HepG2 (cell line): ENCODE results near the gene METTL1. TPM values are rescaled to one million over a fixed set of nuclear protein-coding genes. Genes with fewer than 3 reads are reported as not detected.

Experiments
- BRD4 ChIP-seq: sonication (generic); formaldehyde crosslinking; IDR thresholded peaks from 2 replicates; pipeline ENCODE4 v1.4.0; 2020; ENCODE audit warnings: missing genetic modification reagents
- CEBPB ChIP-seq: IDR thresholded peaks from 2 replicates; pipeline ENCODE4 v1.6.1; 2011; ENCODE audit warnings: low read depth, low read length, improper control_type of control experiment, borderline replicate concordance
- CEBPG ChIP-seq: IDR thresholded peaks from 2 replicates; pipeline ENCODE4 v1.6.1; 2016
- MAZ ChIP-seq, 2 experiments: sonication (generic) in 1 of 2; formaldehyde crosslinking in 1 of 2; IDR thresholded peaks; 2 replicates each; pipeline versions ENCODE4 v1.5.0 to v1.6.1; 2012 to 2020; ENCODE audit warnings: low read depth in 2 of 2, mild to moderate bottlenecking in 2 of 2, borderline replicate concordance in 1 of 2, improper control_type of control experiment in 1 of 2, low read length in 1 of 2, missing genetic modification reagents in 1 of 2, moderate library complexity in 1 of 2
- NFE2L1 ChIP-seq: sonication (generic); formaldehyde crosslinking; IDR thresholded peaks from 2 replicates; pipeline ENCODE4 v1.4.0; 2020; ENCODE audit warnings: missing genetic modification reagents, mild to moderate bottlenecking, borderline replicate concordance
- NFIB ChIP-seq: sonication (generic); formaldehyde crosslinking; IDR thresholded peaks from 2 replicates; pipeline ENCODE4 v1.9.0; 2021; ENCODE audit warnings: missing genetic modification reagents, mild to moderate bottlenecking, borderline replicate concordance
- NR3C1 ChIP-seq: sonication (generic); formaldehyde crosslinking; IDR thresholded peaks from 2 replicates; pipeline ENCODE4 v1.4.0; 2020; ENCODE audit warnings: missing genetic modification reagents
- REPIN1 ChIP-seq: sonication (generic); formaldehyde crosslinking; IDR thresholded peaks from 2 replicates; pipeline ENCODE4 v1.8.0; 2022; ENCODE audit warnings: missing genetic modification reagents, low read depth, mild to moderate bottlenecking, borderline replicate concordance
- ZBTB3 ChIP-seq: sonication (generic); formaldehyde crosslinking; IDR thresholded peaks from 2 replicates; pipeline ENCODE4 v1.4.0; 2020; ENCODE audit warnings: low read depth, mild to moderate bottlenecking, moderate library complexity, missing genetic modification reagents, borderline replicate concordance
- ZMYM3 ChIP-seq: sonication (generic); formaldehyde crosslinking; IDR thresholded peaks from 2 replicates; pipeline ENCODE4 v1.5.1; 2020; ENCODE audit warnings: mild to moderate bottlenecking, missing genetic modification reagents
- ZNF558 ChIP-seq: sonication (generic); formaldehyde crosslinking; IDR thresholded peaks from 2 replicates; pipeline ENCODE4 v1.9.0; 2022; ENCODE audit warnings: mild to moderate bottlenecking, missing genetic modification reagents, borderline replicate concordance
- ZNF652 ChIP-seq: IDR thresholded peaks from 2 replicates; pipeline ENCODE4 v1.6.1; 2016; ENCODE audit warnings: low read depth, borderline replicate concordance
- ZNF749 ChIP-seq: sonication (generic); formaldehyde crosslinking; IDR thresholded peaks from 2 replicates; pipeline ENCODE4 v1.8.0; 2022; ENCODE audit warnings: mild to moderate bottlenecking, missing genetic modification reagents, moderate library complexity, borderline replicate concordance
- polyA plus RNA-seq, 8 experiments: library from polyadenylated mRNA; depleted of rRNA in 3 of 8; stranded (reverse) in 7 of 8; unstranded in 1 of 8; fragments of >200 nt; fragmentation: Illumina TruSeq in 4 of 8; extraction: Trizol in 4 of 8; gene quantifications; 2 replicates each; pipeline versions ENCODE4 v1.2.1 to v1.2.3, GENCODE V29; 2011 to 2016; ENCODE audit warnings: low read depth in 4 of 8, missing spikeins in 1 of 8, mixed read lengths in 1 of 8; ENCODE audit not compliant: insufficient read depth in 1 of 8
- total RNA-seq, 5 experiments: library from RNA; depleted of rRNA; stranded (reverse); fragments of >200 nt; fragmentation: Illumina TruSeq; extraction: Trizol; gene quantifications; 2 replicates each; pipeline ENCODE4 v1.2.3, GENCODE V29; 2016; ENCODE audit warnings: low read depth in 1 of 5
- TF ChIP-seq, protein P1 (sequence below): sonication (generic); formaldehyde crosslinking; IDR thresholded peaks from 2 replicates; pipeline ENCODE4 v1.4.0; 2020; ENCODE audit warnings: missing genetic modification reagents
- TF ChIP-seq, protein P2 (sequence below): sonication (generic); formaldehyde crosslinking; IDR thresholded peaks from 2 replicates; pipeline ENCODE4 v1.5.0; 2020; ENCODE audit warnings: mild to moderate bottlenecking, missing genetic modification reagents
- TF ChIP-seq, protein P3 (sequence below): sonication (generic); formaldehyde crosslinking; IDR thresholded peaks from 2 replicates; pipeline ENCODE4 v1.8.0; 2022; ENCODE audit warnings: low read depth, missing genetic modification reagents
- TF ChIP-seq, protein P4 (sequence below): sonication (generic); formaldehyde crosslinking; IDR thresholded peaks from 2 replicates; pipeline ENCODE4 v1.5.0; 2020; ENCODE audit warnings: missing genetic modification reagents
- TF ChIP-seq, protein P5 (sequence below): sonication (generic); formaldehyde crosslinking; IDR thresholded peaks from 2 replicates; pipeline ENCODE4 v1.4.0; 2020; ENCODE audit warnings: missing genetic modification reagents

METTL1 gene
- total and polyA plus RNA-seq, 2 of the 13 experiments (the other 11 are each of a cell fraction or from before 2014, with no cell fraction given) = 34.7 to 36.9 TPM

DNA sequence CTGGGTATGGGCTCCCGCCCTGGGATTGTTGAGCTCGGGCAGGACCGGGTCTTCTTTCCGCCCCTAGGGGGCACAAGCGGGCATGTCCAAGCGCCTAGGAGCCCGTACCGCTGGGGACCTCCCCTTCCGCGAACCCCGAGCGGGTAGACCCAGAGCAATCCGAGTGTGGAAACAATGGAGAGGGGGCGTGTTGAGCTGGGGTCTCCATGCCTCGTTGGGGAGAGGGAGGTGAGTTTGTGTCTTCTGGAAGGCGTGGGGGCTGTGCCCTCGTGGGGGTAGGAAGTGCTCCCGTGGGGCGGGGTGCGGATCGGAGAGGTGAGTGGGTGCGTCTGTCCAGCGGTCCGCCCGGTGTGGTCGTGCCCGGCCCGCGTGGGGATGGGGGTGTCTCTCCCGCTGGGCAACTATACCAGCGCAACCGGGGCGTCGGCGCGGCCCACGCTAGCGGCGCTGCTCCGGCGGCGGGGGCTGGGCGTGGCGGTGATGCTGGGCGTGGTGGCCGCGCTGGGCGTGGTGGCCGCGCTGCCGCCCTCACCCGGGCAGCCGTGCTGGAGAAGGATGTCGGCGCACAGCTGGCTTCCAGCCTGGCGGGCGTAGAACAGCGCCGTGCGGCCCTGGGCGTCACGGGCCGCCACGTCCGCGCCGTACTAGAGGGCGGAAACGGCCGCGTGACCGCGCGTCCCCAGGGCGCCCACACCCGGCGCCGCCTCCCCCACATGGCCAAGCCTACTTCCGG lies 45.6 kb downstream of the METTL1 start (continued):
- 0 out of 2 replicates have a peak, but pooled peaks have one; percentile 22 for TF ChIP-seq MAZ (IDR thresholded peaks at IDR 0.05; ENCODE audit: borderline replicate concordance, low read depth, low read length)
- peak; percentile 83 for TF ChIP-seq MAZ (CRISPR knock-in tag; IDR thresholded peaks at IDR 0.05; ENCODE audit: low read depth)
- TF ChIP-seq, protein P1, sequence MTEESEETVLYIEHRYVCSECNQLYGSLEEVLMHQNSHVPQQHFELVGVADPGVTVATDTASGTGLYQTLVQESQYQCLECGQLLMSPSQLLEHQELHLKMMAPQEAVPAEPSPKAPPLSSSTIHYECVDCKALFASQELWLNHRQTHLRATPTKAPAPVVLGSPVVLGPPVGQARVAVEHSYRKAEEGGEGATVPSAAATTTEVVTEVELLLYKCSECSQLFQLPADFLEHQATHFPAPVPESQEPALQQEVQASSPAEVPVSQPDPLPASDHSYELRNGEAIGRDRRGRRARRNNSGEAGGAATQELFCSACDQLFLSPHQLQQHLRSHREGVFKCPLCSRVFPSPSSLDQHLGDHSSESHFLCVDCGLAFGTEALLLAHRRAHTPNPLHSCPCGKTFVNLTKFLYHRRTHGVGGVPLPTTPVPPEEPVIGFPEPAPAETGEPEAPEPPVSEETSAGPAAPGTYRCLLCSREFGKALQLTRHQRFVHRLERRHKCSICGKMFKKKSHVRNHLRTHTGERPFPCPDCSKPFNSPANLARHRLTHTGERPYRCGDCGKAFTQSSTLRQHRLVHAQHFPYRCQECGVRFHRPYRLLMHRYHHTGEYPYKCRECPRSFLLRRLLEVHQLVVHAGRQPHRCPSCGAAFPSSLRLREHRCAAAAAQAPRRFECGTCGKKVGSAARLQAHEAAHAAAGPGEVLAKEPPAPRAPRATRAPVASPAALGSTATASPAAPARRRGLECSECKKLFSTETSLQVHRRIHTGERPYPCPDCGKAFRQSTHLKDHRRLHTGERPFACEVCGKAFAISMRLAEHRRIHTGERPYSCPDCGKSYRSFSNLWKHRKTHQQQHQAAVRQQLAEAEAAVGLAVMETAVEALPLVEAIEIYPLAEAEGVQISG (CRISPR knock-in tag) = peak; percentile 61
- TF ChIP-seq, protein P2, sequence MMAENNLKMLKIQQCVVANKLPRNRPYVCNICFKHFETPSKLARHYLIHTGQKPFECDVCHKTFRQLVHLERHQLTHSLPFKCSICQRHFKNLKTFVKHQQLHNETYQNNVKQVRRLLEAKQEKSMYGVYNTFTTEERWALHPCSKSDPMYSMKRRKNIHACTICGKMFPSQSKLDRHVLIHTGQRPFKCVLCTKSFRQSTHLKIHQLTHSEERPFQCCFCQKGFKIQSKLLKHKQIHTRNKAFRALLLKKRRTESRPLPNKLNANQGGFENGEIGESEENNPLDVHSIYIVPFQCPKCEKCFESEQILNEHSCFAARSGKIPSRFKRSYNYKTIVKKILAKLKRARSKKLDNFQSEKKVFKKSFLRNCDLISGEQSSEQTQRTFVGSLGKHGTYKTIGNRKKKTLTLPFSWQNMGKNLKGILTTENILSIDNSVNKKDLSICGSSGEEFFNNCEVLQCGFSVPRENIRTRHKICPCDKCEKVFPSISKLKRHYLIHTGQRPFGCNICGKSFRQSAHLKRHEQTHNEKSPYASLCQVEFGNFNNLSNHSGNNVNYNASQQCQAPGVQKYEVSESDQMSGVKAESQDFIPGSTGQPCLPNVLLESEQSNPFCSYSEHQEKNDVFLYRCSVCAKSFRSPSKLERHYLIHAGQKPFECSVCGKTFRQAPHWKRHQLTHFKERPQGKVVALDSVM (CRISPR knock-in tag) = peak; percentile 48; the same call in 1 of the 2 replicates
- no peak for TF ChIP-seq ZNF652 (CRISPR knock-in tag)
- no peak for TF ChIP-seq NFE2L1 (CRISPR knock-in tag)
- TF ChIP-seq, protein P3, sequence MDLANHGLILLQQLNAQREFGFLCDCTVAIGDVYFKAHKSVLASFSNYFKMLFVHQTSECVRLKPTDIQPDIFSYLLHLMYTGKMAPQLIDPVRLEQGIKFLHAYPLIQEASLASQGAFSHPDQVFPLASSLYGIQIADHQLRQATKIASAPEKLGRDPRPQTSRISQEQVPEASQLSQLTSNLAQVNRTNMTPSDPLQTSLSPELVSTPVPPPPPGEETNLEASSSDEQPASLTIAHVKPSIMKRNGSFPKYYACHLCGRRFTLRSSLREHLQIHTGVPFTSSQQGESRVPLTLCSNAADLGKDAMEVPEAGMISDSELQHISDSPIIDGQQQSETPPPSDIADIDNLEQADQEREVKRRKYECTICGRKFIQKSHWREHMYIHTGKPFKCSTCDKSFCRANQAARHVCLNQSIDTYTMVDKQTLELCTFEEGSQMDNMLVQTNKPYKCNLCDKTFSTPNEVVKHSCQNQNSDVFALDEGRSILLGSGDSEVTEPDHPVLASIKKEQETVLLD (CRISPR knock-in tag) = 0 out of 2 replicates have a peak, but pooled peaks have one; percentile 11
- no peak for TF ChIP-seq ZBTB3
- 0 out of 2 replicates have a peak, but pooled peaks have one; percentile 27 for TF ChIP-seq REPIN1 (CRISPR knock-in tag)
- TF ChIP-seq NR3C1 (CRISPR knock-in tag) = no peak
- no peak for TF ChIP-seq ZNF749 (CRISPR knock-in tag)
- TF ChIP-seq CEBPB = no peak
- no peak for TF ChIP-seq CEBPG (CRISPR knock-in tag)
- TF ChIP-seq ZNF558 (CRISPR knock-in tag) = no peak
- TF ChIP-seq BRD4 (CRISPR knock-in tag) = no peak
- TF ChIP-seq NFIB (CRISPR knock-in tag) = no peak
- TF ChIP-seq, protein P4, sequence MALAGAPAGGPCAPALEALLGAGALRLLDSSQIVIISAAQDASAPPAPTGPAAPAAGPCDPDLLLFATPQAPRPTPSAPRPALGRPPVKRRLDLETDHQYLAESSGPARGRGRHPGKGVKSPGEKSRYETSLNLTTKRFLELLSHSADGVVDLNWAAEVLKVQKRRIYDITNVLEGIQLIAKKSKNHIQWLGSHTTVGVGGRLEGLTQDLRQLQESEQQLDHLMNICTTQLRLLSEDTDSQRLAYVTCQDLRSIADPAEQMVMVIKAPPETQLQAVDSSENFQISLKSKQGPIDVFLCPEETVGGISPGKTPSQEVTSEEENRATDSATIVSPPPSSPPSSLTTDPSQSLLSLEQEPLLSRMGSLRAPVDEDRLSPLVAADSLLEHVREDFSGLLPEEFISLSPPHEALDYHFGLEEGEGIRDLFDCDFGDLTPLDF = no peak
- no peak; the same call in 1 of the 2 replicates for TF ChIP-seq ZMYM3
- TF ChIP-seq, protein P5, sequence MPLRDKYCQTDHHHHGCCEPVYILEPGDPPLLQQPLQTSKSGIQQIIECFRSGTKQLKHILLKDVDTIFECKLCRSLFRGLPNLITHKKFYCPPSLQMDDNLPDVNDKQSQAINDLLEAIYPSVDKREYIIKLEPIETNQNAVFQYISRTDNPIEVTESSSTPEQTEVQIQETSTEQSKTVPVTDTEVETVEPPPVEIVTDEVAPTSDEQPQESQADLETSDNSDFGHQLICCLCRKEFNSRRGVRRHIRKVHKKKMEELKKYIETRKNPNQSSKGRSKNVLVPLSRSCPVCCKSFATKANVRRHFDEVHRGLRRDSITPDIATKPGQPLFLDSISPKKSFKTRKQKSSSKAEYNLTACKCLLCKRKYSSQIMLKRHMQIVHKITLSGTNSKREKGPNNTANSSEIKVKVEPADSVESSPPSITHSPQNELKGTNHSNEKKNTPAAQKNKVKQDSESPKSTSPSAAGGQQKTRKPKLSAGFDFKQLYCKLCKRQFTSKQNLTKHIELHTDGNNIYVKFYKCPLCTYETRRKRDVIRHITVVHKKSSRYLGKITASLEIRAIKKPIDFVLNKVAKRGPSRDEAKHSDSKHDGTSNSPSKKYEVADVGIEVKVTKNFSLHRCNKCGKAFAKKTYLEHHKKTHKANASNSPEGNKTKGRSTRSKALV (CRISPR knock-in tag) = peak; percentile 40; the same call in 1 of the 2 replicates
